GM21576 (cell line): ENCODE results near the gene CD207.

Experiments used
- ATAC-seq: cut with Tn5 transposase; IDR thresholded peaks from one replicate; pipeline ENCODE4 v1.9.1; 2021; ENCODE audit warnings: mild to moderate bottlenecking, moderate library complexity; ENCODE audit not compliant: unreplicated experiment

The CD207 gene

DNA sequence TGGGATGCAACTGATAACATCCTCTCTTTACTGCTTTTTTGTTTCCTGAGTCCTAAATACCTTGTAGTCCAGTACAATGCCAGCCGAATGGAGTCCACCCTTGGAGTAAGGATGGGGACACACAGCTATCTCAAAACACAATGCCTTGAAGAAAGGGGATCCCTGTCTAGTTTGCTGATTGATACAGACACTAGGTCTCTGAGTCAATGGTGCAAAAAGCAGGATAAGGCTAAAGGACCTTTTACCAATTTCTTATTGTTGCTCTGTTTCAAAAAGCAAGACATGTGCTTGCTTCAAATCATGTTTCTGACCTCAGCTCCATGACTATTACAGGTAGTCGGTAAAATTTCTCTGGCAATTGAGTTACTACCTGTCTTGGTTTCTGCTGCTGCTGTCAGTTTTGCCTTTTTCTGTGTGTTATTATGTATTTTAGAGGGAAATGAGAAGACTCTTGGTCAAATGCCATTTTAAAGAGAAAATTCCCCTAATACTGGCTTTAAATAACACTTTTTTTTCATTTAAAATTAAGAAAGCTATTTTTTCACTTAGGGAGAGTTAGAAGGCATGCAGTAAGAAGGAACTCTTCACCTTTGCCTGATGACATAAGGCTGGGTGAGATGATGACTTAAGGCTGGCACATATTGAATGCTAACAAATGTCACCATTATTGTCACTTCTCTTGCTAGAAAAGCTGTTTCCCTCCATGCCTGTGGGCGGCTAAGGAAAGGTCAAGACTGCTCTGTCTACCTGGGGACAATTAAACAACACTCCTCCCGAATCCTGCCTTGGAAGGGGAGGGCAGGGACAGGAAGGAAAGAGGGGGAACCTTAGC is 40.2 kb downstream of the CD207 start:
- no peak for ATAC-seq

DNA sequence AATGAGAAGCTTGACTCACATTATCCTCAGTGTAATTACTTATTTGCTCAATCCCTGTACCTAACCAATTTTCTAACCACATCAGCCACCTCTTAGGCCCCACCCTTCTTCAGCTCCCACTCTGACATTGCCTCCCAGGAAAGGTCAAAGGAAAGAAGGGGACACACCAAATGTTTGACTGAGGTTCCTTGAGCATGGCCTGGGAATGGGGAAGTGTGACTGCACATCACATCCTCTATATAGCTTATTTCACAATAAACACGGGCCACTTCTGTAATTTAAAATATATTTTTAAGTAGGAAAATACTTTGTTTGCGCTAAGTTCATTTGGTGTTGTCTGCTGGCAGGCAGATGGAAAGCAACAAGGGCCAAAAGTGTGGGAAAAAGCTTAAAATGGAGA is 42.2 kb downstream of the CD207 start:
- ATAC-seq = no peak

DNA sequence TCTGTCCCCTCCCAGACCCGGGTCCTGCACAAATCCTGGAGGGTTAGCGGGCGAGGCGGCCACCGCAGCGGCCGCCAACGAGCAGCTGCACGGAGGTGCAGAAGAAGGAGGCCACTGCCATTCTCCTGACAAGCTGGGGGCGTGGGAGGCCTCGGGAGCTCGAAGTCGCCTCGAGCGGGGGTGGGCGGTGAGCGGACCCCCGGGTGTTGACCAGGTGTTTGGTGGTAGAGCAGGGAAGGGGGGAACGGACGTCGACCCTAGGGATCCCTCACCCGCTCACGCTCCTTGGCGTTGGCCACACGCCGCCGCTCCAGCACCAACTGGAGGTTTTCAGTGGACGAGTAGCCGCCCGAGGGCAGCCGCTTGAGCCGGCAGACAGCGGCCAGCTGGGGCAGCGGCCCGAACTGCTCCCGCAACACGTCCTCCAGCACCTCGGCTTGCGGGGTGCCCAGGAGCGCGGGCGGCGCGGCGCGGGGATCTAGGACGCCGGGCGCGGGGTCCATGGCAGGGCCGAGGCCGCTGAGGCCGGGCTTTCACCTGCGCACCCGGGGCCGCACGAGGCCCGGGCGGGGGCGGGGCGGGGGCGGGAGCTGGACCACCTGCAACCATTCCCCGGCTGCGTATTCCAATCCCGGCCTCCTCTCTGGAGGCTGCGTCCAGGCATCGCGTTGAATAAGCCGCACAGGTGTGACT is 45.3 kb downstream of the CD207 start, which contains the start of gene FIGLA:
Gene FIGLA (minus strand): TSS at position 508 of the 693 bp plus-strand sequence. CDS start 5 bp downstream, at position 503.
- no peak for ATAC-seq

DNA sequence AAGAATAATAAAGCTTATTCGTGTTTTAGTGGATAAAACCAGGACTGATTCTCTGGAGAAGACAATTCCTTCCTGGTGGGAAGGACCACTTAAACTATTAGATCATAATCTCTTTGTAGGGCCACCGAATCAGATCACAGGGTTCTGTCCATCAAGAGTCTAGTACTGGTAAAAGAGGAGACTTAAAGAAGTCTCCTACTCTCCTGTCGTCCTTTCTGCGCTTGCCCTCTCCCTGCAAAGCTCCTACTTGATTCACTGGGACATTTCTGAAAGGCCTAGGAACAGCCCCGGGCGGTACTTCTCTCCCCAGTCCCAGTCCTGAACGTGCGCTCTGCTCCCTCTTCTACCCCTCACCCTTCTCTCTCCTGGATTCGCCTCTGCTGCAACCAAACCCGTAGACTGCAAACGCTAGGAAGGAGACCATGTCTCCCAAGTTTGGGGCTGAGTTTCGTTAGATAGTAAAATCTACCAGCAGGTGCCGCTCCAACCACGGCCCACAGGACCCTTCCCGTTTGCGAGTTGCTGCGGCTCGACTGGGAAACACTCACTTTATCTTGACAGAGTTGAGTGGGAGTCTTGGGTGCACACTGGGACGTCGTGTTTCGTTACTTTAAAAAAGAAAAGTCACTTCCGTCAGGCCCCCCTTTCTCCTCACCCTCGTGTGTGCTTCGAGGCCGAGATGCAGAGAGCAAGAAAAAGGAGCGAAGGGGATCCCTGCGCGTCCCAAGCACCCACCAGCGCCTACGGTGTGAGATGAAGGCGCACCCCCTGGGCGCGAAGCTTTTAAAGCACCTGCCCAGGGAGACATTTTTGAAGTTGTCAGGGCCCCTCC is 46.1 kb downstream of the CD207 start:
- ATAC-seq = no peak

DNA sequence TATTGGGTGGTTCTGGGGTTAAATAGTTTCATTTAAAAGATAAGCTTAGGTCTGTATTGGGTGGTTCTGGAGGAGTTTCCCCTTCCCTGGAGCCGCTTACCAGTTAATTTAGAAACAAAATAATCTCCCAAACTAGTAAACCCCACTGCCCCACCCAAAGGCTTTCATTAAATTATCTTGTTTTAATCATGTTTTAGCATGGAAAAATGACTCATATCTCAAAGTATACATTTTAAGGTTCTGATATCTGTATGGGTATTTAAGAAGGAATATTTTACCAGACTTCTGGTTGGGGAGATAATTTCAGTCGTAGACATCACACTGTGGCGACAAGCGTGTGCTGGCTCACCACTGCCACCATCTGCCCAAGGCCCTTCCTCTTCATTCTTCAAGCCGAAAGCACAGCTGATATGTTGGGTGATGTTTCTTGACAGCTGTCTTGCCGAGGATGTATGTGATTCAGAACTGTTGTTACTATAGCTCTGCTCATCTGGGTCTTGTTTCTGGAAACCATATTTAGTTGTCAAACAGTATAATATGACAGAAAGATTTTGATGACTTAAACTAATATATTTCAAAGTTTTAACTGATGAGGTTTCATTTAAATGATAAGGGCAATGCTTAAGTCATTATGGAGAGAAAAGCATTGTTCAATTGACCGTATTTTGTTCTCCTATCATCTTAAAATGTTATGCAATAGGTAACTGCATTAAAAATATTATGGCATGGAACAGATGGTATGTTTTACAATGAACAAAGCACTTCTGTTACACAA is 50.3 kb downstream of the CD207 start:
- no peak for ATAC-seq

DNA sequence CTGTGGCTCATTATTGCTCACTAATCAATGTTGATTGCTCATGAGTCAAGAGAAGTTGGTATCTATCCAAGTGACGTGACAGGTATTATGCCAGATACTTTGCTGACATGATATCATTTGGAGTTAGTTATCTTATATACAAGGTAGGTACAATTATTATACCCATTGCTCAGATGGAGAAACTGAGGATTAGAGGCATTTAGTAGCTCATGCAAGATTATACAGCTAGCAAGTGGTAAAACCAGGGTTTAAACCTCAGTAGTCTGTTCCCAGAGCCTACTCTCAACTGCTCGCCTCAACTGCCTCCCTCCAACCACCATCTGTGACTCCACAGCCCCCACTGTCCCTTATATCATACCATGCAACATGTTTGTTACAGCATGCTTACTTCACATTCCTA is 51.3 kb downstream of the CD207 start:
- no peak for ATAC-seq
